IPS-15b (cell line): Measurements from ENCODE around the gene DOCK1.
A peak's percentile ranks its signal among the peaks of the same experiment; 100 is the strongest.

Source experiments
- H3K27me3 ChIP-seq: one replicate; pipeline ENCODE4 v1.6.1; 2013; ENCODE audit warnings: low read length; ENCODE audit not compliant: control insufficient read depth, insufficient read depth
- H3K36me3 ChIP-seq: one replicate; pipeline ENCODE4 v1.6.1; 2013; ENCODE audit warnings: low read length; ENCODE audit not compliant: control insufficient read depth, insufficient read depth
- H3K4me1 ChIP-seq: one replicate; pipeline ENCODE4 v1.6.1; 2013; ENCODE audit warnings: mild to moderate bottlenecking, low read length; ENCODE audit not compliant: control insufficient read depth, insufficient read depth
- H3K4me3 ChIP-seq: one replicate; pipeline ENCODE4 v1.5.1; 2013; ENCODE audit warnings: low read depth, low read length
- H3K9ac ChIP-seq: one replicate; pipeline ENCODE4 v1.6.1; 2013; ENCODE audit warnings: low read depth, mild to moderate bottlenecking, low read length
- H3K9me3 ChIP-seq: one replicate; pipeline ENCODE4 v1.6.1; 2013; ENCODE audit warnings: mild to moderate bottlenecking, low read length; ENCODE audit not compliant: control insufficient read depth, insufficient read depth

Gene DOCK1

GRCh38 chr10:127133672-127134500 lies 228.7 kb downstream of the DOCK1 start:
- H3K4me1 ChIP-seq: no peaks in the 10 kb centered on the region
- no peaks in the 10 kb centered on the region for H3K9me3 ChIP-seq
- H3K36me3 ChIP-seq: no peaks in the 10 kb centered on the region
- no peak overlapping the region for H3K9ac ChIP-seq
- H3K27me3 ChIP-seq: no peaks in the 10 kb centered on the region
- H3K4me3 ChIP-seq: no peak overlapping the region

- H3K27me3 ChIP-seq: no peaks in the 10 kb centered on the region
- no peaks in the 10 kb centered on the region for H3K4me1 ChIP-seq
- no peak overlapping the region for H3K4me3 ChIP-seq
- H3K9me3 ChIP-seq: no peaks in the 10 kb centered on the region
- H3K36me3 ChIP-seq: no peaks in the 10 kb centered on the region
- H3K9ac ChIP-seq: no peak overlapping the region
Measured at GRCh38 chr10:127135844-127136577, 230.8 kb downstream of the DOCK1 start.

GRCh38 chr10:127137391-127137790 lies 232.2 kb downstream of the DOCK1 start:
- no peaks in the 10 kb centered on the region for H3K9me3 ChIP-seq
- H3K4me1 ChIP-seq: no peaks in the 10 kb centered on the region
- H3K4me3 ChIP-seq: no peak overlapping the region
- H3K27me3 ChIP-seq: no peaks in the 10 kb centered on the region
- no peaks in the 10 kb centered on the region for H3K36me3 ChIP-seq
- H3K9ac ChIP-seq: no peak overlapping the region

GRCh38 chr10:127142136-127142535 lies 236.9 kb downstream of the DOCK1 start:
- no peaks in the 10 kb centered on the region for H3K27me3 ChIP-seq
- no peaks in the 10 kb centered on the region for H3K9me3 ChIP-seq
- H3K9ac ChIP-seq: peak overlapping the region; percentile 37
- peaks cover 6% of the 10 kb centered on the region for H3K36me3 ChIP-seq
- no peak overlapping the region for H3K4me3 ChIP-seq
- no peaks in the 10 kb centered on the region for H3K4me1 ChIP-seq

GRCh38 chr10:127142856-127143255 lies 237.6 kb downstream of the DOCK1 start:
- Histone ChIP-seq H3K4me3 (no peak overlapping the region), H3K36me3 (peaks cover 6% of the 10 kb centered on the region), H3K4me1 (no peaks in the 10 kb centered on the region), H3K9me3 (no peaks in the 10 kb centered on the region), H3K27me3 (no peaks in the 10 kb centered on the region), H3K9ac (no peak overlapping the region)

GRCh38 chr10:127145173-127145572 lies 239.9 kb downstream of the DOCK1 start:
- H3K27me3 ChIP-seq: no peaks in the 10 kb centered on the region
- H3K36me3 ChIP-seq: peaks cover 6% of the 10 kb centered on the region
- peaks cover 8% of the 10 kb centered on the region for H3K4me1 ChIP-seq
- no peak overlapping the region for H3K9ac ChIP-seq
- H3K9me3 ChIP-seq: no peaks in the 10 kb centered on the region
- no peak overlapping the region for H3K4me3 ChIP-seq

- Histone ChIP-seq H3K9ac (no peak overlapping the region), H3K36me3 (peaks cover 6% of the 10 kb centered on the region), H3K9me3 (no peaks in the 10 kb centered on the region), H3K27me3 (no peaks in the 10 kb centered on the region), H3K4me3 (no peak overlapping the region), H3K4me1 (peaks cover 10% of the 10 kb centered on the region)
Measured at GRCh38 chr10:127146661-127147060, 241.4 kb downstream of the DOCK1 start.

- Histone ChIP-seq H3K9ac (no peak overlapping the region), H3K4me1 (peaks cover 10% of the 10 kb centered on the region), H3K36me3 (peaks cover 6% of the 10 kb centered on the region), H3K27me3 (no peaks in the 10 kb centered on the region), H3K9me3 (no peaks in the 10 kb centered on the region), H3K4me3 (no peak overlapping the region)
Measured at GRCh38 chr10:127148066-127148932, 243.1 kb downstream of the DOCK1 start.

- Histone ChIP-seq H3K4me1 (peaks cover 10% of the 10 kb centered on the region), H3K36me3 (peaks cover 6% of the 10 kb centered on the region), H3K27me3 (no peaks in the 10 kb centered on the region), H3K4me3 (no peak overlapping the region), H3K9me3 (no peaks in the 10 kb centered on the region), H3K9ac (no peak overlapping the region)
Measured at GRCh38 chr10:127148933-127149220, 243.6 kb downstream of the DOCK1 start.

- Histone ChIP-seq H3K27me3 (no peaks in the 10 kb centered on the region), H3K4me1 (peaks cover 10% of the 10 kb centered on the region), H3K9me3 (no peaks in the 10 kb centered on the region), H3K4me3 (no peak overlapping the region), H3K9ac (no peak overlapping the region), H3K36me3 (peaks cover 6% of the 10 kb centered on the region)
Measured at GRCh38 chr10:127149501-127150081, 244.4 kb downstream of the DOCK1 start.

- H3K9ac ChIP-seq: peak overlapping the region; percentile 37
- H3K27me3 ChIP-seq: no peaks in the 10 kb centered on the region
- H3K36me3 ChIP-seq: peaks cover 1% of the 10 kb centered on the region
- H3K4me3 ChIP-seq: no peak overlapping the region
- H3K4me1 ChIP-seq: peaks cover 10% of the 10 kb centered on the region
- H3K9me3 ChIP-seq: no peaks in the 10 kb centered on the region
Measured at GRCh38 chr10:127150136-127150535, 244.9 kb downstream of the DOCK1 start.
